GM23248 (cell line): ENCODE results near the gene ACP5.

Experiments used
- EZH2 ChIP-seq: fragments of 200-600 bp; sonication (generic); IDR thresholded peaks from 2 replicates; pipeline ENCODE4 v1.6.1; 2018; ENCODE audit warnings: antibody characterized with exemption, mild to moderate bottlenecking; ENCODE audit not compliant: insufficient read depth, poor library complexity, severe bottlenecking
- EZH2phosphoT487 ChIP-seq: fragments of 200-600 bp; sonication (generic); IDR thresholded peaks from 2 replicates; pipeline ENCODE4 v1.6.1; 2018; ENCODE audit warnings: antibody characterized with exemption, moderate library complexity, mild to moderate bottlenecking, low read depth; ENCODE audit not compliant: insufficient read depth

GRCh38 chr19:11563532-11563931, 13.9 kb downstream of the ACP5 start:
- TF ChIP-seq EZH2phosphoT487 (no peak), EZH2 (no peak)
